ENCODE measurements around the gene FIG4.
"Not testable (repeated sequence)": the region's sequence is repeated elsewhere in the genome, so short reads cannot be mapped to it uniquely, and the experiment has no call there.

FIG4 gene

GRCh38 chr6:109743739-109744138 lies 52.6 kb downstream of the FIG4 start:
- Histone ChIP-seq H3K27ac (no peak overlapping the region), H3K36me3 (ENCODE audit: control insufficient read depth, insufficient read depth, low read length) (no peaks in the 10 kb centered on the region), H2AFZ (no peak overlapping the region), H3K4me3 (ENCODE audit: low read depth, low read length) (no peak overlapping the region), H3K27me3 (ENCODE audit: control insufficient read depth, insufficient read depth, low read length) (no peaks in the 10 kb centered on the region), H3K9ac (no peak overlapping the region), H3K9me3 (ENCODE audit: control insufficient read depth, low read length) (no peaks in the 10 kb centered on the region), H3K4me1 (no peaks in the 10 kb centered on the region), H3K79me2 (no peaks in the 10 kb centered on the region), H3K4me2 (ENCODE audit: low read length) (no peak overlapping the region)
- TF ChIP-seq CTCF (IDR thresholded peaks at IDR 0.05): no peak

GRCh38 chr6:109744779-109745178 lies 53.7 kb downstream of the FIG4 start:
- not testable (repeated sequence) for H3K9ac ChIP-seq; H3K27me3 ChIP-seq (ENCODE audit: control insufficient read depth, insufficient read depth, low read length); H2AFZ ChIP-seq; H3K27ac ChIP-seq; H3K4me3 ChIP-seq (ENCODE audit: low read depth, low read length); H3K4me2 ChIP-seq (ENCODE audit: low read length); H3K79me2 ChIP-seq; H3K9me3 ChIP-seq (ENCODE audit: control insufficient read depth, low read length); H3K4me1 ChIP-seq; H3K36me3 ChIP-seq (ENCODE audit: control insufficient read depth, insufficient read depth, low read length)

- Histone ChIP-seq H3K79me2 (no peaks in the 10 kb centered on the region), H3K36me3 (ENCODE audit: control insufficient read depth, insufficient read depth, low read length) (no peaks in the 10 kb centered on the region), H3K9me3 (ENCODE audit: control insufficient read depth, low read length) (no peaks in the 10 kb centered on the region), H3K4me1 (no peaks in the 10 kb centered on the region), H3K27me3 (ENCODE audit: control insufficient read depth, insufficient read depth, low read length) (no peaks in the 10 kb centered on the region), H2AFZ (no peak overlapping the region), H3K4me3 (ENCODE audit: low read depth, low read length) (no peak overlapping the region), H3K27ac (no peak overlapping the region), H3K9ac (no peak overlapping the region), H3K4me2 (ENCODE audit: low read length) (no peak overlapping the region)
- no peak for TF ChIP-seq CTCF (IDR thresholded peaks at IDR 0.05)
These were observed 56.1 kb downstream of the FIG4 start for GRCh38 chr6:109747221-109747620.

- Histone ChIP-seq H3K27me3 (ENCODE audit: control insufficient read depth, insufficient read depth, low read length) (no peaks in the 10 kb centered on the region), H2AFZ (no peak overlapping the region), H3K27ac (no peak overlapping the region), H3K4me1 (no peaks in the 10 kb centered on the region), H3K4me2 (ENCODE audit: low read length) (no peak overlapping the region), H3K79me2 (no peaks in the 10 kb centered on the region), H3K9ac (no peak overlapping the region), H3K4me3 (ENCODE audit: low read depth, low read length) (no peak overlapping the region), H3K9me3 (ENCODE audit: control insufficient read depth, low read length) (no peaks in the 10 kb centered on the region), H3K36me3 (ENCODE audit: control insufficient read depth, insufficient read depth, low read length) (no peaks in the 10 kb centered on the region)
- no peak for TF ChIP-seq CTCF (IDR thresholded peaks at IDR 0.05)
These were observed 68.2 kb downstream of the FIG4 start for GRCh38 chr6:109759098-109759955.

GRCh38 chr6:109760208-109760607 lies 69.1 kb downstream of the FIG4 start:
- H3K27me3 ChIP-seq (ENCODE audit: control insufficient read depth, insufficient read depth, low read length): no peaks in the 10 kb centered on the region
- H3K9ac ChIP-seq: no peak overlapping the region
- no peaks in the 10 kb centered on the region for H3K9me3 ChIP-seq (ENCODE audit: control insufficient read depth, low read length)
- H3K79me2 ChIP-seq: no peaks in the 10 kb centered on the region
- H3K27ac ChIP-seq: no peak overlapping the region
- H3K36me3 ChIP-seq (ENCODE audit: control insufficient read depth, insufficient read depth, low read length): no peaks in the 10 kb centered on the region
- no peak overlapping the region for H3K4me2 ChIP-seq (ENCODE audit: low read length)
- H2AFZ ChIP-seq: no peak overlapping the region
- no peak for TF ChIP-seq CTCF (IDR thresholded peaks at IDR 0.05)
- H3K4me1 ChIP-seq: no peaks in the 10 kb centered on the region
- H3K4me3 ChIP-seq (ENCODE audit: low read depth, low read length): no peak overlapping the region
